GM23338 (cell line): ENCODE data around the gene AP1S3. TPM values are rescaled to one million over a fixed set of nuclear protein-coding genes. Genes with fewer than 3 reads are reported as not detected.

Source experiments
- ATAC-seq: fragments of 200-7000 bp; cut with Tn5 transposase; 3 replicates; pipeline ENCODE4 v1.9.1; 2020
- DNase-seq: peaks from one replicate; pipeline ENCODE4 v3.0.0-alpha.2; 2015; ENCODE audit warnings: low spot score
- H2AFZ ChIP-seq: fragments of 200-600 bp; sonication (generic); 2 replicates; pipeline ENCODE4 v1.8.0; 2016; ENCODE audit warnings: antibody characterized with exemption, mild to moderate bottlenecking, moderate library complexity
- H3F3A ChIP-seq: fragments of 200-600 bp; sonication (generic); replicated peaks from 2 replicates; pipeline ENCODE4 v1.8.0; 2017; ENCODE audit warnings: antibody characterized with exemption, mixed run types, low read depth
- H3K27ac ChIP-seq: fragments of 200-600 bp; sonication (generic); 2 replicates; pipeline ENCODE4 v1.6.1; 2016; ENCODE audit warnings: low read depth
- H3K27me3 ChIP-seq: fragments of 200-600 bp; sonication (generic); 2 replicates; pipeline ENCODE4 v1.8.0; 2016; ENCODE audit warnings: mild to moderate bottlenecking, mixed run types, moderate library complexity; ENCODE audit not compliant: insufficient read depth
- H3K36me3 ChIP-seq: fragments of 200-600 bp; sonication (generic); 2 replicates; pipeline ENCODE4 v1.8.0; 2016; ENCODE audit warnings: mild to moderate bottlenecking; ENCODE audit not compliant: insufficient read depth
- H3K4me1 ChIP-seq: fragments of 200-600 bp; sonication (generic); 2 replicates; pipeline ENCODE4 v1.8.0; 2016; ENCODE audit warnings: mild to moderate bottlenecking, moderate library complexity; ENCODE audit not compliant: insufficient read depth
- H3K4me2 ChIP-seq: fragments of 200-600 bp; sonication (generic); 2 replicates; pipeline ENCODE4 v1.7.1; 2017; ENCODE audit warnings: mixed run types
- H3K4me3 ChIP-seq: fragments of 200-600 bp; sonication (generic); 2 replicates; pipeline ENCODE4 v1.6.1; 2016; ENCODE audit warnings: mixed run types
- H3K79me2 ChIP-seq: fragments of 200-600 bp; sonication (generic); replicated peaks from 2 replicates; pipeline ENCODE4 v1.8.0; 2017; ENCODE audit warnings: mild to moderate bottlenecking; ENCODE audit not compliant: insufficient read depth
- H3K9me2 ChIP-seq: fragments of 200-600 bp; sonication (generic); 2 replicates; pipeline ENCODE4 v1.8.0; 2017; ENCODE audit not compliant: insufficient read depth
- H4K20me1 ChIP-seq: fragments of 200-600 bp; sonication (generic); replicated peaks from 2 replicates; pipeline ENCODE4 v1.8.0; 2017; ENCODE audit warnings: mild to moderate bottlenecking; ENCODE audit not compliant: insufficient read depth
- H3K27ac Mint-ChIP-seq: 2 replicates; pipeline ENCODE4 v1.8.0; 2020; ENCODE audit warnings: inconsistent platforms, mild to moderate bottlenecking, moderate library complexity, mixed read lengths
- H3K27me3 Mint-ChIP-seq: 3 replicates; pipeline ENCODE4 v1.8.0; 2022; ENCODE audit warnings: low read depth, mild to moderate bottlenecking, moderate library complexity, mixed read lengths, inconsistent platforms; ENCODE audit not compliant: insufficient read depth, poor library complexity
- H3K36me3 Mint-ChIP-seq: 3 replicates; pipeline ENCODE4 v1.8.0; 2021; ENCODE audit warnings: low read depth, mild to moderate bottlenecking, inconsistent platforms, moderate library complexity, mixed read lengths
- H3K4me1 Mint-ChIP-seq: 3 replicates; pipeline ENCODE4 v1.8.0; 2020; ENCODE audit warnings: mild to moderate bottlenecking, inconsistent platforms, mixed read lengths
- H3K4me3 Mint-ChIP-seq: 3 replicates; pipeline ENCODE4 v1.8.0; 2021; ENCODE audit warnings: moderate library complexity, mild to moderate bottlenecking, inconsistent platforms, mixed read lengths
- H3K9me3 Mint-ChIP-seq: 3 replicates; pipeline ENCODE4 v1.8.0; 2020; ENCODE audit warnings: moderate library complexity, mild to moderate bottlenecking, inconsistent platforms, mixed read lengths
- CREB1 ChIP-seq: fragments of 250-450 bp; sonication (Bioruptor Pico); IDR thresholded peaks from 2 replicates; pipeline ENCODE4 v1.5.0; 2020; ENCODE audit warnings: low read depth, mild to moderate bottlenecking, moderate library complexity
- EZH2 ChIP-seq: fragments of 200-600 bp; sonication (generic); IDR thresholded peaks from one replicate; pipeline ENCODE4 v1.8.0; 2017; ENCODE audit warnings: antibody characterized with exemption, mild to moderate bottlenecking, low read depth; ENCODE audit not compliant: unreplicated experiment
- JUNB ChIP-seq: IDR thresholded peaks from one replicate; pipeline ENCODE4 v1.6.1; 2016; ENCODE audit warnings: antibody characterized with exemption; ENCODE audit not compliant: unreplicated experiment
- NANOG ChIP-seq: IDR thresholded peaks from 2 replicates; pipeline ENCODE4 v1.6.1; 2016; ENCODE audit warnings: antibody characterized with exemption, borderline replicate concordance
- POLR2AphosphoS5 ChIP-seq: IDR thresholded peaks from 2 replicates; pipeline ENCODE4 v1.6.1; 2016; ENCODE audit warnings: antibody characterized with exemption, low read depth
- STAT1 ChIP-seq: IDR thresholded peaks from one replicate; pipeline ENCODE4 v1.6.1; 2016; ENCODE audit warnings: antibody characterized with exemption; ENCODE audit not compliant: unreplicated experiment
- polyA plus RNA-seq: library from polyadenylated mRNA; unstranded; fragments of >200 nt; fragmentation: Nextera tagmentation; extraction: Ambion mirVana; gene quantifications from 2 replicates; pipeline ENCODE4 v1.2.1, GENCODE V29; 2016
- total RNA-seq: library from RNA; depleted of rRNA; stranded (reverse); fragments of >200 nt; shearing (Covaris generic); gene quantifications from 2 replicates; pipeline ENCODE4 v1.2.3, GENCODE V29; 2014
- TF ChIP-seq, protein P1 (sequence below), 2 experiments: fragments of 200-600 bp in 1 of 2; sonication (generic) in 1 of 2; conservative IDR thresholded peaks; 2 replicates each; pipeline versions ENCODE4 v1.5.1 to v1.6.1; 2016 to 2017; ENCODE audit warnings: antibody characterized with exemption in 2 of 2, low read depth in 2 of 2, mild to moderate bottlenecking in 2 of 2, moderate library complexity in 1 of 2

AP1S3 gene
- total and polyA plus RNA-seq, 2 experiments from 2014 or later, result 8.8 to 25.5 TPM

DNA sequence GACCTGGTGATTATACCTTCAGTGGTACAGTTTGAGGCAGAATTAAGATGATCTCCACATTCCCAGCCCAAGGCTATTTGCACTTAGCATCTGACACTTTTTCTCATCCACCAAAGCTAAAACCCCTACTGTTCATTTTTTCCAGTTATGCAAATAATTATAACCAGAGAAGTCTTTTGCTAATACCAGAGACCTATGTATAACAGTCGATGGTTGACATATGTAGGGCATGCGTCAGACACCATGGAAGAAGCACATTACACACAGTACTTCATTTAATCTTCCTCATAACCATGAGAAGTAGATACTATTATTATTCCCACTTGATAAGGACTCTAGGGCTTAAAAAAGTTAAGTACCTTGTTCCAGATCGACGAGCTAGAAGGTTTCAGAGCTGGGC is 36.5 kb downstream of the AP1S3 start:
- Histone ChIP-seq H3K27me3 (no peaks in the 10 kb centered on the region), H3K4me3 (no peak overlapping the region), H4K20me1 (no peaks in the 10 kb centered on the region), H3K4me2 (no peak overlapping the region), H3K27ac (no peak overlapping the region), H3K4me1 (no peaks in the 10 kb centered on the region), H3K79me2 (peaks cover 10% of the 10 kb centered on the region; the same call in 1 of the 2 replicates), H3K9me2 (no peaks in the 10 kb centered on the region), H2AFZ (no peak overlapping the region), H3K36me3 (no peaks in the 10 kb centered on the region), H3F3A (no peaks in the 10 kb centered on the region)
- Mint-ChIP-seq H3K4me1 (no peaks in the 10 kb centered on the region), H3K27me3 (peaks cover 1% of the 10 kb centered on the region), H3K4me3 (no peak overlapping the region), H3K36me3 (no peaks in the 10 kb centered on the region), H3K27ac (no peak overlapping the region), H3K9me3 (no peaks in the 10 kb centered on the region)
- TF ChIP-seq STAT1 (no peak), EZH2 (no peak)
- ATAC-seq, result no peak
- DNase-seq, result no peak

DNA sequence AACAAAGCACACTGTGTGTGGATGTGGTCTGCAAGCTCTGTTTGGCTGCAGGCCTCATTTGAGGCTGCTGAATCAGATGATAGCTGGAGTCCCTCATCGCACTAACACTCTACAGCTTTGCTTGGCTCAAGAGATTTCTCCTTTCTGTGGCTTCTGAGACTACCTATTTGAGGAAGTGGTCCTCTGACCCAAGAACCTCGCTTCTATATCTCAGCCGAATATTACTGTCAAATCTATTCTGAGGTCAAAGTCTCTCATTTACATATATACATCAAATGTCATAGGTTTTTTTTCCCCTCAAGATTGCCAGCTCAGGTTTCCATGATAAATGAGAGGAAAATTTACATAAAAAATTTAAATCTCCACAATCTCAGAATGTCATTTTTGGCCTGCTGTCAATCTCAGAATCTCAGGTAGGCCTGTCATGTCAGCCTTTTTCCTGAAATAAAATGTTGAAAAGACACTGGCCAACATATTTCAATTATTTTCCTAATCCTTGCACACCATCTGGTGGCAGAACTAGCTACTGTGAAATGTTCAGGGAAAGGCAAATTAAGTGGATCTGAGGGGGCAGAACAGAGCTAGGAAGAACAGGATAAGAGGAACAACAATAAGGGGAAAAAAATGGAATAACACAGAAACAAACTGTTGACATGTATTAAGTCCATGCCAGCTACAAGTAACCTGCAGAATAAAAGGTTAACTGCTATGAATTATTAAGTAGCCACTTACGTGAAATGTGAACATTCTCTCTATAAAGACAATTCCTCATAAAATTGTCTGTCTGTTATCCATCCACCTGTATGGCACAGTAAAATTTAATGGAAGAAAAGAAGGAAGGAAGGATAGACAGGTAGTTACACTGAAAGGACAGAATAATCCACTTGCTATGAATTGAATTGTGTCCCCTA is 39.3 kb downstream of the AP1S3 start:
- H3K36me3 Mint-ChIP-seq, result peaks cover 4% of the 10 kb centered on the region; the same call in 1 of the 3 replicates
- H3K79me2 ChIP-seq, result 0 out of 2 replicates have a peak, but pooled peaks cover 12% of the 10 kb centered on the region
- no peak overlapping the region for H3K4me3 ChIP-seq
- peaks cover 4% of the 10 kb centered on the region for H3K27me3 Mint-ChIP-seq
- peak; percentile 24 for DNase-seq
- ATAC-seq, result peak; percentile 28; the same call in 1 of the 3 replicates
- TF ChIP-seq JUNB (no peak), NANOG (no peak), EZH2 (no peak), CREB1 (no peak), STAT1 (no peak), POLR2AphosphoS5 (no peak)
- TF ChIP-seq, protein P1, sequence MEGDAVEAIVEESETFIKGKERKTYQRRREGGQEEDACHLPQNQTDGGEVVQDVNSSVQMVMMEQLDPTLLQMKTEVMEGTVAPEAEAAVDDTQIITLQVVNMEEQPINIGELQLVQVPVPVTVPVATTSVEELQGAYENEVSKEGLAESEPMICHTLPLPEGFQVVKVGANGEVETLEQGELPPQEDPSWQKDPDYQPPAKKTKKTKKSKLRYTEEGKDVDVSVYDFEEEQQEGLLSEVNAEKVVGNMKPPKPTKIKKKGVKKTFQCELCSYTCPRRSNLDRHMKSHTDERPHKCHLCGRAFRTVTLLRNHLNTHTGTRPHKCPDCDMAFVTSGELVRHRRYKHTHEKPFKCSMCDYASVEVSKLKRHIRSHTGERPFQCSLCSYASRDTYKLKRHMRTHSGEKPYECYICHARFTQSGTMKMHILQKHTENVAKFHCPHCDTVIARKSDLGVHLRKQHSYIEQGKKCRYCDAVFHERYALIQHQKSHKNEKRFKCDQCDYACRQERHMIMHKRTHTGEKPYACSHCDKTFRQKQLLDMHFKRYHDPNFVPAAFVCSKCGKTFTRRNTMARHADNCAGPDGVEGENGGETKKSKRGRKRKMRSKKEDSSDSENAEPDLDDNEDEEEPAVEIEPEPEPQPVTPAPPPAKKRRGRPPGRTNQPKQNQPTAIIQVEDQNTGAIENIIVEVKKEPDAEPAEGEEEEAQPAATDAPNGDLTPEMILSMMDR (conservative IDR thresholded peaks at IDR 0.05; ENCODE audit: low read depth in 2 of 2), result peak; percentile 53 to 56
- no peaks in the 10 kb centered on the region; the same call in 1 of the 2 replicates for H3K36me3 ChIP-seq
- H3K9me3 Mint-ChIP-seq, result no peaks in the 10 kb centered on the region
- H2AFZ ChIP-seq, result no peak overlapping the region
- H3K4me2 ChIP-seq, result no peak overlapping the region
- no peaks in the 10 kb centered on the region for H3K27me3 ChIP-seq
- H3K4me1 ChIP-seq, result no peaks in the 10 kb centered on the region
- no peak overlapping the region for H3K27ac ChIP-seq
- no peaks in the 10 kb centered on the region; the same call in 1 of the 2 replicates for H4K20me1 ChIP-seq
- H3K4me3 Mint-ChIP-seq, result no peak overlapping the region
- no peaks in the 10 kb centered on the region for H3F3A ChIP-seq
- H3K9me2 ChIP-seq, result no peaks in the 10 kb centered on the region
- H3K27ac Mint-ChIP-seq, result no peak overlapping the region
- no peaks in the 10 kb centered on the region for H3K4me1 Mint-ChIP-seq
